Measurements from ENCODE around the gene UHRF1.
"Not testable (repeated sequence)": the region's sequence is repeated elsewhere in the genome, so short reads cannot be mapped to it uniquely, and the experiment has no call there.

UHRF1 gene

GRCh38 chr19:4923276-4923747 is 14.0 kb downstream of the UHRF1 start:
- no peak overlapping the region for H3K4me3 ChIP-seq (ENCODE audit: low read length)
- TF ChIP-seq CTCF (IDR thresholded peaks at IDR 0.05; ENCODE audit: insufficient read depth, low read depth, low read length, missing control alignments): no peak
- no peak for DNase-seq (ENCODE audit: low read depth)

GRCh38 chr19:4929186-4929585 is 19.9 kb downstream of the UHRF1 start:
- no peak for DNase-seq (ENCODE audit: low read depth)
- TF ChIP-seq CTCF (IDR thresholded peaks at IDR 0.05; ENCODE audit: insufficient read depth, low read depth, low read length, missing control alignments): no peak
- H3K4me3 ChIP-seq (ENCODE audit: low read length): no peak overlapping the region

- H3K4me3 ChIP-seq (ENCODE audit: low read length): no peak overlapping the region
- no peak for DNase-seq (ENCODE audit: low read depth)
- no peak for TF ChIP-seq CTCF (IDR thresholded peaks at IDR 0.05; ENCODE audit: insufficient read depth, low read depth, low read length, missing control alignments)
Measured at GRCh38 chr19:4930664-4931063, 21.4 kb downstream of the UHRF1 start.

GRCh38 chr19:4932711-4933110 is 23.4 kb downstream of the UHRF1 start:
- DNase-seq (ENCODE audit: low read depth): no peak
- TF ChIP-seq CTCF (IDR thresholded peaks at IDR 0.05; ENCODE audit: insufficient read depth, low read depth, low read length, missing control alignments): no peak
- no peak overlapping the region for H3K4me3 ChIP-seq (ENCODE audit: low read length)

GRCh38 chr19:4933528-4933927 is 24.2 kb downstream of the UHRF1 start:
- no peak for DNase-seq (ENCODE audit: low read depth)
- no peak for TF ChIP-seq CTCF (IDR thresholded peaks at IDR 0.05; ENCODE audit: insufficient read depth, low read depth, low read length, missing control alignments)
- H3K4me3 ChIP-seq (ENCODE audit: low read length): no peak overlapping the region

GRCh38 chr19:4935444-4935843 is 26.1 kb downstream of the UHRF1 start:
- H3K4me3 ChIP-seq (ENCODE audit: low read length): no peak overlapping the region
- TF ChIP-seq CTCF (IDR thresholded peaks at IDR 0.05; ENCODE audit: insufficient read depth, low read depth, low read length, missing control alignments): no peak

GRCh38 chr19:4937060-4937459 is 27.8 kb downstream of the UHRF1 start:
- H3K4me3 ChIP-seq (ENCODE audit: low read length): no peak overlapping the region
- DNase-seq (ENCODE audit: low read depth): no peak
- no peak for TF ChIP-seq CTCF (IDR thresholded peaks at IDR 0.05; ENCODE audit: insufficient read depth, low read depth, low read length, missing control alignments)

More at GRCh38 chr19:4935444-4935843, 26.1 kb downstream of the UHRF1 start:
- no peak for DNase-seq (ENCODE audit: low read depth)

- not testable (repeated sequence) for H3K4me3 ChIP-seq (ENCODE audit: low read length); DNase-seq (ENCODE audit: low read depth)
Measured at GRCh38 chr19:4938461-4938860, 29.2 kb downstream of the UHRF1 start.

Measured in epithelial cell of esophagus (primary cell).